ENCODE data around the gene SOD2.
"Not testable (repeated sequence)": the region's sequence is repeated elsewhere in the genome, so short reads cannot be mapped to it uniquely, and the experiment has no call there.

Gene SOD2

DNA sequence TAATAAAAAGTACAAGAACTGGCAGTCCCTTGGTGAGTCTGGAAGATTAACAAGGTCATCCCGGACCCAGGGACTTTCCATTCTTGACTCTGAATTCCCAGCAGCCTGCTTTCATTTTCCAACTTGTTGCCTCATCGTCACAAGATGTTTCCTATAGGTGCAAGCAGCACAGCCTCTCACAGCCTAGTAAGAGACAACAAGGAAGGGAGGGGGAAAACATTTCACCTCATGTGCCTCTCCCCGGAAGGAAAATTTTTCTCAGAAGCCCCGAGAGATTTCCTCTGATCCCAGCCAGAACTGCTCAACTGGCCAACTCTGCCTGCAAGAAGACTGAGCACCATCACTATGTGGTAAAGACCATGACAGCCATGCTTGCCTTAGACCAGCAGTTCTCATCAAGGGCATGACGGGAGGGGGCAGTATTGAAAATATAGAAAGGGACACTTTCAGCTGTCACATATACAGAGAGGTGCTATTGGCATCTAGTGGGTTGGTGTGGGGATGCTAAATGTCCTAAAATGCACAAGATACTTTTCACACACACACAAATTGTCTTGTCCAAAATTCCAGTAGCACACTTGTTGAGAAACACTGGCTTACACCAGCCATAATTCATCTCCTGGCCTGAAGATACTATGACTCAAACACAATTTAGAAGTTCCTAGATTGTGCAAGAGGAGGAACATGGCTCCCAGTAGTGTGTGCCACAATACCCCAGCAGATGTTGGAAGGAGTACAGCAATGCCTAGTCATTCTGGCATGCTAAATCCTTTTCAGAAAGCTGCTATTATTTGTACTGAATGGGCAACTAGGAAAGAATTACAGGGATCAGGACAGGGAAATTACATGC lies 23.4 kb upstream of the SOD2 start:
- no peak for DNase-seq (ENCODE audit: low spot score)

- DNase-seq (ENCODE audit: low spot score), result no peak
These were observed 22.6 kb upstream of the SOD2 start for GRCh38 chr6:159715605-159716004.

GRCh38 chr6:159715166-159715565 lies 22.1 kb upstream of the SOD2 start:
- no peak for DNase-seq (ENCODE audit: low spot score)

DNA sequence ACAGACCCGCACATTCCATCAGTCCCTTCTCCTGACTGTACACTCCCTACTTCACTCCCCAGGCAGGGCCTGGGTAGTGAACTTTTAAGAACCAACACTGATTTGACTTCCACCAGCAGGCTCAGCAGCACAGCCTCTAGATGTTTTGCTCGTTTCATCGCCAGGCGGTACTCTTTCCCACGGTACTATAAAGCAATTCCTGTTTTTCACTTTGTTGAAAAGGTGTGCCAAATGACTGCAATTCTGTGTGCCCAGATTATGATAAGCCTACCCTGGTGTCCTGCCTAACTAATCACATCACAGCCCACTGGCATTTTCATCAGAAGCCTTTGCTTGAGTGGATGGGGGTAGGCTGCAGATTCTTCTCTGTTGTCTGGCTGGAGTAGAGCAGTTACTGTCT lies 21.4 kb upstream of the SOD2 start:
- DNase-seq (ENCODE audit: low spot score), result no peak

GRCh38 chr6:159713984-159714383 lies 20.9 kb upstream of the SOD2 start:
- no peak for DNase-seq (ENCODE audit: low spot score)

GRCh38 chr6:159712389-159712788 lies 19.3 kb upstream of the SOD2 start:
- DNase-seq (ENCODE audit: low spot score), result not testable (repeated sequence)

DNA sequence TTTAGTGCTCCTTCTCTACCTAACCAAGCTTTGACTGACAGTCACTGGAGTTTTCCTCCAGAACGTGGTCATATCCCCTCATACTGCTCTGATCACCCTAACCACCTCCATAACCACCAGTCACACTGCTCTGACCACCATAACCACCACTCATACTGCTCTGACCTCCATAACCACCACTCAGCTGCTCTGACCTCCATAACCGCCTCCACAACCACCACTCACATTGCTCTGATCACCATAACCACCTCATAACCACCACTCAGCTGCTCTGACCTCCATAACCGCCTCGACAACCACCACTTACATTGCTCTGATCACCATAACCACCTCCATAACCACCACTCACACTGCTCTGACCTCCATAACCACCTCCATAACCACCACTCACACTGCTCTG lies 17.6 kb upstream of the SOD2 start:
- DNase-seq (ENCODE audit: low spot score), result not testable (repeated sequence)

- no peak for DNase-seq (ENCODE audit: low spot score)
These were observed 8.5 kb upstream of the SOD2 start for GRCh38 chr6:159701413-159701999.

GRCh38 chr6:159700970-159701369 lies 7.9 kb upstream of the SOD2 start:
- no peak for DNase-seq (ENCODE audit: low spot score)

GRCh38 chr6:159695984-159696383 lies 2.9 kb upstream of the SOD2 start:
- DNase-seq (ENCODE audit: low spot score), result no peak

DNA sequence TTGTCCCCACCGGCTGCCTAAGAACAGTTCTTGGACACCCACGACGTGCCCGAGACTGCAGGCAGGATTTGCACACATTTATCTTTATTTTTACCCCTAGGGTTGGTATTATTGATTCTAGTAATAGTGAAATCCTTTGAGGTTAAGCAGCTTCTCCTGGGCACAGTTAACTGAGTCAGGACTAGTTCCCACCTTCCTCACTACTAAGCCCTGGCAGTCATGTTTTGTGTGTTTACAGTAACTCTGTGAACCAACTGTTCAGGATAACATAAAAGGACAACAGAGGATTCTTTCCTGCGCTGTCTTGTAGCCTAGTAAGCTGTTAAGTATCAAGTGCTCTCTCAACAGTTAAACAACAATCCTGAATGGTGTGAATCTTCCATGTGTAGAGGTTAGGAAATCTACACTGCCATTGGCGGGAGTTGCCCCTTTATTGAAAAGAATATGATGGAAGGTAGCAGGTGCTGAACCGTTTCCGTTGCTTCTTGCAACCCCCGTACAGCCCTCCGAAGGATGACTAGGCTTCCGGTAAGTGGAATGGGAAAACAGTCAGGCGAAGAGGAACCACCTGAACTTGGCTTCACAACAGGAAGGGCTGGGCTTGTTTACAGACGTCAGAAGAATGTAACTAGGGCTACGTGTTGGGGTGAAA lies 979 bp upstream of the SOD2 start:
- DNase-seq (ENCODE audit: low spot score), result peak; percentile 28

DNA sequence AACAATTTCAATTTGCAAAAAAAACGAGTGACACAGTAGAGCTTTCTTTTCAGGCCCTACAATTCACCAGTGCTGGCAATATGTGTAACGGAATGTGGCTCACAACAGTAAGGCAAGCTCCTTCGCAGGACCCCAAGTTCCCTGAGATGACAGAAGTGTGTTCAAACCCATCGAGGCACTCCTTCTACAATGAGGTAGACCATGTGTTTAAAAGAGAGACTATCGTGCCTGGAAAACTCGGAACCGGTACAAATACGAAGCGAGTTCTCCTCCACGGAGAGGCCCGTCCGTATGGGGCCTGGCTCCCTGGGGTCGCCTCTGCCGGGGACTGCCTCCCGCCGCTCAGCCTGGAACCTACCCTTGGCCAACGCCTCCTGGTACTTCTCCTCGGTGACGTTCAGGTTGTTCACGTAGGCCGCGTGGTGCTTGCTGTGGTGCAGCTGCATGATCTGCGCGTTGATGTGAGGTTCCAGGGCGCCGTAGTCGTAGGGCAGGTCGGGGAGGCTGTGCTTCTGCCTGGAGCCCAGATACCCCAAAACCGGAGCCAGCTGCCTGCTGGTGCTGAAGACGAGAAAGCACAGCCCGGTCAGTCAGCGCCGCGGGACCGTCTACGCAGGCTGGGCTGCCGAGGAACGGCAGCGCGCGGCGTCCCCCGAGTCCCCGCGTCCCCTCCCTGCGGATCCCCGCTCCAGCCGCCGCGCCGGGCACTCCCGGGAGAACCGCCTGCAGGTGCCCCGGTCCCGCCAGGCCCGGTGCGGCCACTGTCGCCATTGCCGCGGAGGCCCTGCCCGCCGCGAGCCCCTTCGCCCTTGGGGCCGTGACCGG lies 526 bp downstream of the SOD2 start:
- peak; percentile 49 for DNase-seq (ENCODE audit: low spot score)

DNA sequence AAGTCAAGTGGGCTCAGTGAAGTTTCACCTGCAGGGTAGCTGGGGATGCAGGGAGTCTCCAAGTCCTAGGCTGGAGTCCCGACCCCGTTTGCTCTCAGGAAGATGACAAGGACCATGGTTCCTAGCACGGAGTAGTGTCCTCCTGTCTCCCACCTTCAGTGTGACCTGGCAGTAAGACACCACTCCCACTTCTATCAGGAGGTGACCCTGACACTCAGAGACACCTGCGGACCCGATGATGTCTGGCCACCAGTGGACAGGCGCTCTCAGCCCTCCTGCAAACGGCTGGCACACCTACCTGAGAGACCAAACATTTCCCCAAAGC lies 1.1 kb downstream of the SOD2 start:
- no peak for DNase-seq (ENCODE audit: low spot score)

- peak; percentile 34 for DNase-seq (ENCODE audit: low spot score)
These were observed 1.7 kb downstream of the SOD2 start for GRCh38 chr6:159691133-159691962.

GRCh38 chr6:159690135-159690534 lies 2.9 kb downstream of the SOD2 start:
- not testable (repeated sequence) for DNase-seq (ENCODE audit: low spot score)

DNA sequence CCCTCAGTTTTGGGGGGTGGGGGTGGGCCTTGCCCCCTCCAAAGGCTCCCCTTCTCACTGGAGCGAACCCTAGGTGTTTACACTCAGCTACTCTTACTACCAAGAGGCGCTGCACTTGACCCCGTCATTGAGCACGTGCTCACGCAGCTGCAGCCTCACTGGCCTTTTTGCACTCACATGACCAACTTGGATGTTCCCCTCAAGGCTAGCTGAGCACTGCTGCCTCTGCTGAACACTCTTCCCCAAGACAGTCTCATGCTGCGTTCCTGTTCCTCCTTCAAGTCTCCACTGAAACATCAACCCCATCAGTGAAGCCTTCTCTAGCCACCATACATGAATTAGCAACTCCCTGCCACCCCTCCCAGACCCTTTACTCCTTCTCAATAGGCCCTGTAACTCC lies 4.0 kb downstream of the SOD2 start:
- DNase-seq (ENCODE audit: low spot score), result no peak

DNA sequence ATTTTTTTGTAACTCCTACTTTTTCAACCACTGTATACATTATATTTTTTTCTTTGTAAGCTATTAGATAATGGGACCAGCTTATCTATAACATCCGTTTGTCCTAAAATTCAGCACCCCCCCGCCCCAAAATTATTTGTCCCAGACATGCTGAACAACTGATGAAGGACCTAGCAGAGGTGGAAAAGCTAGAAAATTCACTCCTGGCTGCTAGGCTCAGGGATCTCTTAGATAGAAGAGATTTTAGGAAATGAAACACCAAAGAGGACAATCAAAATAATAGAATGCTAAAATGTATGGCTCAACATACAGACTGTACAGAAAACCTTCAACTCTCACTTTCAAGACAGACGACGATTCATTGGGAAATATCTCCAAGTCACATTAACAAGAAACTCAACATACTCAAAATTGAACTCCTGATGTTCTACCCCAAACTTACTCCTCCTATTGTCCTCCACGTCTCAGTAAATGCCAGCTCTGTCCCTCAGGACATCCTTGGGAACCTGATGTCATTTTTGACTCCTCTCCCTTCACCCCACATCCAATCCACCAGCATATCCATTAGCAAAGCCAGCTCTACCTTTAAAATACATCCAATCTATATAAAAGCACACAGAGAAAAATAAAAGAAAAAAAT lies 4.7 kb downstream of the SOD2 start:
- no peak for DNase-seq (ENCODE audit: low spot score)

GRCh38 chr6:159687341-159687740 lies 5.7 kb downstream of the SOD2 start:
- DNase-seq (ENCODE audit: low spot score), result no peak

DNA sequence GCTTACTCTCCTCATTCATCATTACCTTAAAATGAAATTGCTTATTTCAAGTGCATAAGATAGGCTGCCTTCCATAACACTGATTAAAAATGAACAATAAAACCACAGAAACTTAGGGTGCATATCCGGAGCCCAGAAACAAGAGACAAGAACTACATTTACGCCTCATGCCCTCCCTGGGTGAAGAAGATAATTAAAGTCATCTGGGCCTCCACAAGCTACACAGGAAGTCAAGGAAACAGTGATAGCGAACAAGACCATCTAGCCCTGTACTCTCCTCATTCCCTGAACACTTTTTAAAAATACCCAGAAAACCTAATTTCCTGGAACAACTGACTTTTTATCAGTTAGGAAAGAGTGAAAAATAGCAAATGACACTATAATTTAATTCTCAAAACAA lies 6.3 kb downstream of the SOD2 start:
- no peak for DNase-seq (ENCODE audit: low spot score)

DNA sequence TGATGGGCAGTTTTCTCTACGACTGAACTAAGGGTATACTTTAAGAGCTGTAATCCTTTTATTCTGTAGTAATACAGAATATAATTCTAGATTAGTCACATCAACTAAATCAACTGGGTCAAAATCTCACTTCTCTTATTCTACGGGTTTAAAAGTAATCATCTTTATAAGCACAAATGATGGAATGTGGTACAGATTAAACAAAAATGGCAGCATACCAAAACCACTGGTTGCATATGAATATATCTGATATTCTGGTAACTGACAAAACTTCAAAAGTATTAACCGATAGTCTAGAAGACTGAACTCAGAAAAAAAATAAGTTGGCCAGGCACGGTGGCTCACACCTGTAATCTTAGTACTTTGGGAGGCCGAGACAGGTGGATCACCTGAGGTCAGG lies 7.0 kb downstream of the SOD2 start:
- DNase-seq (ENCODE audit: low spot score), result no peak

DNA sequence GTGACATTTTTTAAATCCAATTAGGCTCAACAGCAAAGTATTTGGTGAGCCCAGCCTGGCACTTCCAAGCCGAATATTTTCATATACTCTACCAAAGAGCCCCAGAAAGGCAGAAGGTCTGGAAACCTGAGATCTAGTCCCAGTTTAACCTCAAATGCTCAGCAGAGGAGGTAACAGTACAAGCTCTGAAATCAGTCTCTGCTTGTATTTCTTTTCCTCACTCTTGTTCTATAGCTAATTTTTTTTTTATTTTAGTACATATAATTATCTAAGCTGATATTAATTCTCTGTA lies 9.1 kb downstream of the SOD2 start:
- no peak for DNase-seq (ENCODE audit: low spot score)
